Stimulated activated CD4-positive, alpha-beta T cell treated with anti-CD3 and anti-CD28 coated beads, Interleukin-1b, Interleukin-23, amount 100 ng/mL, for 24 hours (primary cell): ENCODE results near the gene FRMD5.

Experiments used
- DNase-seq, 4 experiments: peaks; one replicate each; pipeline ENCODE4 v3.0.0-alpha.2; 2020; ENCODE audit warnings: low read depth in 4 of 4, low spot score in 1 of 4

The FRMD5 gene

GRCh38 chr15:44096596-44096995, 98.5 kb downstream of the FRMD5 start:
- no peak for DNase-seq

- no peak for DNase-seq
These were observed 100.3 kb downstream of the FRMD5 start for GRCh38 chr15:44094781-44095180.

- no peak for DNase-seq
These were observed 101.2 kb downstream of the FRMD5 start for GRCh38 chr15:44093836-44094235.

- DNase-seq, result no peak
These were observed 102.8 kb downstream of the FRMD5 start for GRCh38 chr15:44092221-44092620.

- DNase-seq, result no peak
These were observed 107.2 kb downstream of the FRMD5 start for GRCh38 chr15:44087578-44088465.

- no peak for DNase-seq
These were observed 110.3 kb downstream of the FRMD5 start for GRCh38 chr15:44084770-44085169.

- DNase-seq, result no peak
These were observed 110.9 kb downstream of the FRMD5 start for GRCh38 chr15:44084171-44084570.

- no peak for DNase-seq
These were observed 112.4 kb downstream of the FRMD5 start for GRCh38 chr15:44082558-44083157.

GRCh38 chr15:44081026-44082013, 113.8 kb downstream of the FRMD5 start:
- no peak for DNase-seq

GRCh38 chr15:44075535-44075934, 119.5 kb downstream of the FRMD5 start:
- no peak for DNase-seq

GRCh38 chr15:44069489-44069888, 125.6 kb downstream of the FRMD5 start:
- DNase-seq, result no peak

GRCh38 chr15:44068347-44068746, 126.7 kb downstream of the FRMD5 start:
- DNase-seq, result no peak

GRCh38 chr15:44066211-44066827, 128.8 kb downstream of the FRMD5 start:
- DNase-seq, result peak; percentile 43 to 60 (median 54)

- DNase-seq, result no peak
These were observed 130.4 kb downstream of the FRMD5 start for GRCh38 chr15:44064706-44065105.

- no peak for DNase-seq
These were observed 136.9 kb downstream of the FRMD5 start for GRCh38 chr15:44058126-44058525.

- DNase-seq, result no peak
These were observed 149.4 kb downstream of the FRMD5 start for GRCh38 chr15:44045661-44046060.

- no peak for DNase-seq
These were observed 149.9 kb downstream of the FRMD5 start for GRCh38 chr15:44045217-44045616.

GRCh38 chr15:44038755-44039191, 156.3 kb downstream of the FRMD5 start:
- DNase-seq, result no peak

GRCh38 chr15:44035781-44036699, 159.0 kb downstream of the FRMD5 start:
- no peak for DNase-seq
